ENCODE data around the gene CAMTA1. TPM values are rescaled to one million over a fixed set of nuclear protein-coding genes. Genes with fewer than 3 reads are reported as not detected.

CAMTA1 gene
- polyA plus RNA-seq, 1 experiment = 23.1 TPM

DNA sequence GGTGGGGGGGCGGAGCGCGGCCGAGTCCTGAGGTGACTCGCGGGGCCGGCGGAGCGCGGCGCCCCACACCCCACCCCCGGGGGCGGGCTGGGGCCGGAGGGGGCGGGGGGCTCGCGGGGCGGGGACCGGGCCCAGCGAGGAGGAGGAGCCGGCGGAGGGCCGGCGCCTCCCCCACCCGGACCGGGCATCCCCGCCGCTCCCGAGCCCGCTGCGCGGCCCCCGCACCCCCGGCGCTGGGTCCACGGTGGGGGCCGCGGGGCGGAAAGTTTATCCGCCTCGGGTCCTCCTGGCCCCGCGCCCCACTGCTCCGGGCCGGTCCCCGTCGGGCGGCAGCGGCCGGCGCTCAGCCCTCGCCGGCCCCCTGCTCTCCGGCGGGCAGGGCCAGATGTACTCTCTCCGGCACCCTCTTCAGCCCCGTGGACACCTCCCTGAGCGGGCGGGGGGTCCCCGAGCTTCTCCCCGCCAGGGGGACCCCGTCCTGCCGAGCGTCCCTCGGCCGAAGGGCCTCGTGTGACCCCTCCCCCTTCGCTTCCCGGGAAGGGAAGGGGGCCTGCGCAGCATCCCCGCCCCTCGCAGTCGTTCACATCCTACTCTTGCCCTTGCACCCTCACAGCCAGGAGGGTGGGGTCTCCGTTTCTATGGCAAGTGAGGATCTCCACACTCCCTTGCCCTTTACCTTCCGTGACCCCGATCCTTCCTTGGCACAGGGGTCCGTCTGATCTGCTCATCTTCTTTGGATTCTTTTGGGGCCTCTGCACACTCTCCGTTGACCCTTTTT lies 663 bp downstream of the CAMTA1 start:
- Histone ChIP-seq H3K4me3 (ENCODE audit: low read depth, low read length) (peak overlapping the region; percentile 86), H3K36me3 (ENCODE audit: control insufficient read depth, insufficient read depth, low read length) (no peaks in the 10 kb centered on the region), H3K27me3 (ENCODE audit: control insufficient read depth, insufficient read depth, low read length) (no peaks in the 10 kb centered on the region)
- POLR2A ChIA-PET = no interaction called here
- DNase-seq (ENCODE audit: low read depth) = no peak
- TF ChIP-seq CTCF (IDR thresholded peaks at IDR 0.05; ENCODE audit: insufficient read depth, low read depth, low read length) = peak; percentile 40; the same call in 1 of the 2 replicates
- CTCF ChIA-PET = interaction anchor here (1.5 to 2.2 kb wide), 2 partner anchors 10 to 284 kb away, joined by 6 to 10 read pairs; no protein-coding TSS in a partner anchor

GRCh38 chr1:6788946-6789345 lies 3.7 kb downstream of the CAMTA1 start:
- Histone ChIP-seq H3K27me3 (ENCODE audit: control insufficient read depth, insufficient read depth, low read length) (no peaks in the 10 kb centered on the region), H3K36me3 (ENCODE audit: control insufficient read depth, insufficient read depth, low read length) (no peaks in the 10 kb centered on the region), H3K4me3 (ENCODE audit: low read depth, low read length) (no peak overlapping the region)
- POLR2A ChIA-PET = no interaction called here
- no peak for DNase-seq (ENCODE audit: low read depth)
- CTCF ChIA-PET = interaction anchor here (0.7 to 1.3 kb wide), 3 partner anchors 11 to 281 kb away, joined by 3 read pairs; no protein-coding TSS in a partner anchor
- TF ChIP-seq CTCF (IDR thresholded peaks at IDR 0.05; ENCODE audit: insufficient read depth, low read depth, low read length) = no peak

- no peaks in the 10 kb centered on the region for H3K27me3 ChIP-seq (ENCODE audit: control insufficient read depth, insufficient read depth, low read length)
- CTCF ChIA-PET = interaction anchor here (0.8 to 1.2 kb wide), 2 partner anchors 100 to 280 kb away, joined by 3 to 4 read pairs; no protein-coding TSS in a partner anchor
- no peaks in the 10 kb centered on the region for H3K36me3 ChIP-seq (ENCODE audit: control insufficient read depth, insufficient read depth, low read length)
- H3K4me3 ChIP-seq (ENCODE audit: low read depth, low read length) = no peak overlapping the region
- no peak for DNase-seq (ENCODE audit: low read depth)
- TF ChIP-seq CTCF (IDR thresholded peaks at IDR 0.05; ENCODE audit: insufficient read depth, low read depth, low read length) = no peak
- POLR2A ChIA-PET = no interaction called here
Observed at GRCh38 chr1:6790146-6790545, 4.9 kb downstream of the CAMTA1 start.

DNA sequence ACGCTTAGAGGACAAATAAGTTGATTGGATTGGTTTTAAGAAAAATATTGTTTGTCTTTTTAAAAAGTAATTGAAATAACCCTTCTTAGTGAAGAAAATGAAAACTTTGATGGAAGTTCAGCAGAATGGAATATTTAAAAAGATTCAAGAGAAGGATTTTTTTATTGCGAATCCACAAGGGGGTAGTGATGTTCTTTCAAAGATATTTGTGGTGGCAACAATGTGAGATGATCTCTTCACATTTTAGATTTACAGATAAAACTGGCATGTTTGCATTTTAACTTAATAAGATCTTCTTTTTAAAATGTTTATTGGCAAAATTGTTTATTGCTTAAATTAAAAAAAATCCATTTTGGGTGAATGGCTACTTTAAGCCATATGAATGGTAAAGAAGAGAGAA lies 8.9 kb downstream of the CAMTA1 start:
- no peak overlapping the region for H3K4me3 ChIP-seq (ENCODE audit: low read depth, low read length)
- ChIA-PET POLR2A (interaction anchor here (1.1 kb wide), 1 partner anchor 9 kb away, joined by 5 read pairs; the partner anchor contains the start of gene CAMTA1), CTCF (interaction anchor here (2.2 to 3.9 kb wide), 3 partner anchors 75 to 277 kb away, joined by 7 to 32 read pairs (median 20); no protein-coding TSS in a partner anchor)
- peak; percentile 37 for TF ChIP-seq CTCF (IDR thresholded peaks at IDR 0.05; ENCODE audit: insufficient read depth, low read depth, low read length)
- no peak for DNase-seq (ENCODE audit: low read depth)
- no peaks in the 10 kb centered on the region; the same call in 1 of the 2 replicates for H3K36me3 ChIP-seq (ENCODE audit: control insufficient read depth, insufficient read depth, low read length)
- no peaks in the 10 kb centered on the region for H3K27me3 ChIP-seq (ENCODE audit: control insufficient read depth, insufficient read depth, low read length)

DNA sequence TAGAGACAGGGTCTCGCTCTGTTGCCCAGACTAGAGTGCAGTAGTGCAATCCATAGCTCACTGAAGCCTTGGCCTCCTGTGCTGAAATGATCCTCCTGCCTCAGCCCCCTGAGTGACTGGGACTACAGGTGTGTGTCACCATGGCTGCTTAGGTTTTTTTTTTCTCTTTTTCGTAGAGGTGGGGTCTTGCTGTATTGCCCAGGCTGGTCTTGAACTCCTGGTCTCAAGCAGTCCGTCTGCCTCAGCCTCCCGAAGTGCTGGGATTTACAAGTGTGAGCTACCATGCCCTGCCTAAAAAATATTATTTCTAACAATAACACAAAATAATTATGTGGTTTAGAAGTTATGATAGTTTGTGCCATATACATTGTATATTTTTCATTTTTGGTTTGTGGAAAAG lies 9.9 kb downstream of the CAMTA1 start:
- ChIA-PET CTCF (interaction anchor here (0.6 to 3.9 kb wide), 9 partner anchors 10 to 989 kb away, joined by 3 to 32 read pairs (median 3); partner anchors contain the start of genes CAMTA1 and PER3), POLR2A (interaction anchor here (1.1 kb wide), 1 partner anchor 10 kb away, joined by 5 read pairs; the partner anchor contains the start of gene CAMTA1)
- no peak for DNase-seq (ENCODE audit: low read depth)
- H3K27me3 ChIP-seq (ENCODE audit: control insufficient read depth, insufficient read depth, low read length) = no peaks in the 10 kb centered on the region
- no peak for TF ChIP-seq CTCF (IDR thresholded peaks at IDR 0.05; ENCODE audit: insufficient read depth, low read depth, low read length)
- no peaks in the 10 kb centered on the region; the same call in 1 of the 2 replicates for H3K36me3 ChIP-seq (ENCODE audit: control insufficient read depth, insufficient read depth, low read length)
- no peak overlapping the region for H3K4me3 ChIP-seq (ENCODE audit: low read depth, low read length)
